ENCODE results near the gene AMPD2.

AMPD2 gene

DNA sequence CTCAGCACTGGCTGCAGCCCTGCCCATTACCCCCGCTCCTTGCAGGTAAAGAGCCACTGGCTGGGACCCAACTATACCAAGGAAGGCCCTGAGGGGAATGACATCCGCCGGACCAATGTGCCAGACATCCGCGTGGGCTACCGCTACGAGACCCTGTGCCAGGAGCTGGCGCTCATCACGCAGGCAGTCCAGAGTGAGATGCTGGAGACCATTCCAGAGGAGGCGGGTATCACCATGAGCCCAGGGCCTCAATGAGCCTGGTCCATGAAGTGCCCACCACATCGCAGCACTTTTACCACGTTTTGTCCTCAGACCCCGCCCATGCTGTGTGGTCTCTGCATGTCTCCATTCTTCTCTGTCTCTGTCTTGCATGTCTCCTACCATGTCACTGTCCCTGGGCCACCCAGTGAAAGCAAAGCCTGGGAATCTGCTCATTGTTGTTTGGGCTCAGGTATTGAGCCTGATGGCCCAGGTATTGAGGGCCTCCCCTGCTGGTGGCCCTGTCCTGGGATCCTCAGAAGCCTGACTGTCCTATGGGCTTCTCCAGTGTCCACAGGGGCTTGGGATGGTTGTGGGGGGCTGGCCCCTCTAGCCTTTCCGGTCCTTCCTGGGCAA, 11.4 kb downstream of the AMPD2 start:
- DNase-seq: no peak

DNA sequence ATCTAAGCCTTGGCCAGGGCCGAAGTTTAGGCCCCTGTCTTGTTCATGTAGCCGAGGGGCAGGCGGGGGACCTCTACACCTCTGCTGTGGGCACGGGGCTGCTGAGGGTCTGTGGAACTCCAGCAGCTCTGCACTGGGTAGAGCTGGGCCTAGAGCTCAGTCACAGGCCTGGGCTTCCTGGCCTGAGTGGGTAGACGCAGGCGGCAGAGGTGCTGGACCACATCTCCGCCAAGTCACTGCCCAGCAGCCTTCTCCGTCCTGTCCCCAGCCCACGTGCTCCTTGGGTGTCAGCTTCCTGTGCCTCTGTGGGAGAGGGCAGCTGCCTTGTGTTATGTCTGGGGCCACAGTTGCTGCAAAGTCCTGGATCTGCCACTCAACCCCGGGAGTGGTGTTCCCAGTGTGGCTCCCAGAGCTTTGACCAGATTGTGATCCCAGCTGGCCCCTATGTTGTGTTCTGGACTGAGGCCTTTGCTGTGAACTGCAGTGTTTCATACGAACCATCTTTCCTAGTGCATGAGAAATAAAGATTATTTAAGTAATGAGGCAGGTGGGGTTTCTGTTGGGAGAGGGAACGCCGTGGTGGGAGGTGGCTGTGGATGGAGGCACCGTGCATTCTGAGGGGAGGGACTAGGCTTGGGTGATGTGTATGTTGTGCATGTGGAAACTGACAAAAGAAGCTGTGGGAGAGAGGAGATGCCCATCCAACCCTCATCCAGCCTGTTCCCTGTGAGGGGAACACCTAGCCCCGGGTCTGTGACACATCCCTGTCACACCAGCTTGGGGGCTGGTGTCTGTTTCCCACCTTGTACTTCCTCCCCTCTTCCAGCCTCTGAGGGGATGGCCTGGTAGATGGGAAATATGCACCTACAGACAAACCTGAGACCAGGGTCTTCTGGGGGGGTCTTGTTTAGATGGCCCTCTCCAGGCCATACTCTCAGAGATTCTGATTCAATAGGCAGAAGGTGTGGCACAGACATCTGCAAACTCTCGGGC, 12.2 kb downstream of the AMPD2 start:
- no peak for DNase-seq

DNA sequence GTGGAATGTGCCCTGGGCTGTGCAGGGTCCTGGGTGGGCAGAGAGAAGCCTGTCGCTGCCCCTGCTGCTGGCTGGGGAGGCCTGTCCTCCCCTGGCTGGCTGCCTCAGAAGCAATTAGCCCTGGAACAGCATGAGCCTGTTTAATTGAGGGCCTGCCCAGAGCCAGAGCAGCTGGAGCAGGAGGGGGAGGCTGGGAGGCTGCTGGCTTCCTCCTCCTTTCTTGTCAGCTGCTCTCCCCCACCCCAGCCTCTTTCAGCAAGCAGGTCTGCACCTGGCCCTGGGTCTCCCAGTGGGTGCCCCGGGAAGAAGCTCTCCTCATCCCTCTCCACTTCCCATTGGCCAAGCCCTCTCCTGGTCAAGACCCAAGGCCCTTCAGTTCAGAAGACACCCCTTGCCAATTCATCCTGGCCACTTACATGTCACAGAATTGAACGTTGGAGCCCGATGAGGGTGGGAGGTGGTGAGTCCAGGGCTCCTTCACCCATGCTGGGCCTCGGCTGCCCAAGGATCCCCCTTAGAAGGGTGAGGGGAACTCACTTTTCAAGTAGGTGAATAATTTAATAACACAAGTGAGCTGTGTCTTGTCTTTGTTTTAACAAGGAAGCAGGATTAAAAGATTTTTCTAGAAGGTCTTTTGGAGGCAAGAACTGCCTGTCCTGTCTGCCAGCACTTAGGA, 13.2 kb downstream of the AMPD2 start:
- no peak for DNase-seq

DNA sequence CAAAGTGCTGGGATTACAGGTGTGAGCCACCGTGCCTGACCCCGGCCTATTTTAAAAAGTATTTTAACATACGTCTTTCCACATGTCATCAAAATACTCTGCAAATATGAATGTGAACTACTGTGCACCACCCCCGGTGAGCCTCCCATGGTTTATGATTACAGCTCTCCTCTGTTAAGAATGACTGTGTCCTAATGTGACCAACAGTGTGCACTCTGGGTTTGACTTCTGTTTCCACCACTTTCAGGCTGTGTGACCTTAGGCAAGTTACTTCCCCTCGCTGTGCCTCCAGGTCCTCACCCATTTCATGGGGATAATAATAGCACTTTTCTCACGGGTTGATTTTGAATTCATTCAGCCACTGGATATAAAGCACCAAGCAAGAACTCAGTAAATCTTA, 14.7 kb downstream of the AMPD2 start:
- DNase-seq: no peak

DNA sequence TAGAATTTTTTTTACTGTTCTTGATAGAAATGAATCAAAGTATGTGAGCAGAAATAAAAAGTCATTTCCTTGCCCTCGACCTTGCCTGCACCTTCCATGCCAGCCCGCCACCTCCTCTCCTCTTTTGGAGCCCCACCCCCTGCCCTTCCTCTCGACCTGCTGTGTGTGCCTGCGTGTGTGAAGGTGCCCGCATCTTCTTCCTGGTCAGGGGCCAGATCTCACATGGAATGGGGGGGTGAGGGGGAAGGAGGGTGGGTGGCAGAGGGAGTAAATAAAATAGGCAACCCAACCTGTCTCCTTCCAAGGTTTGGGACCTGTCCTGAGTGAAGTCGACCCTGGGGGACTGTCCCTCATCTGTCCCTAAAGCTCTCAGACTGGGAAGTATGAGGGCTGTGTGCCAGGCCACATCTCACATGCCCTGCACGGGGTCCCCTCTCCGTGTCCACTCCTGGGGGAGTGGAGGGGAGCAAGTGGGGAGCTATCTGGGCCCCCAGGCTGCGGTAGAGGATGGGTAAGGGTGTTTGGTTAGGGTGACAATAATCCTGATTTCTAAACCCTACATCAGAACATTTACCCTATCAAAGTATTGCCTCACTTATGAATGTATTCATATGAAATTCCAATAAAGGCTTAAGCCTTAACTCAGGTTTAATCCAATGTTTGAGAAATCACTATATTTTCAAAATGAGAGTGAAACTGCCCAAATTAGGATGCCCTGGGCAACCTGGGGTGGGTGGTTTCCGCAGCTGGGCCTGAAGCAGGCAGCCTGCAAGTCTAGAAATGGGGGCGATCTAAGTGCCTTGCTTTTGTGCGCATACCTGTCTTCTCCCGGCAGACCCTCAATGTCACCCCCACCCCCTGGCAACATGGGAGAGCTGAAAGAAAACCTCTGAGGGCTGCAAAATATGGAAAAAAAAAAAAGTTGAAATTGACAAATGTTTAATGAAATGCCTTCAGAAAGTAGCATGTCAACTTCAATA, 15.4 kb downstream of the AMPD2 start:
- DNase-seq: no peak

DNA sequence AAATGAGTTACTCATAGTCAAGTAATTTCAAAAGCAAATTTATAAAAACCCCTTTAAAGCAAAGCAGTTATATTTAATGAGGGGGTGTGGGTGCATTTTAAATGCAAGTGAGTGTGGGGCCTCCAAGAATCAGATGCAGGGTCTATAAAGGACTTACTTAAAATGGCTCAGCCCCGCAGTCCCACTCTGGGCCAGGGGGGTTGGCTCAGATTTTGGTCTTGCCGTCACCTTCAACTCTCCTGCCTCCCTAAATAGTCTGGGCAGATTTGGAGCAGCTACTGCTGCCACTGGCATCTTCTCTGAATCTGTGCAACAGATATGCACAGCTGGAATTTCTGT, 16.2 kb downstream of the AMPD2 start:
- DNase-seq: no peak

DNA sequence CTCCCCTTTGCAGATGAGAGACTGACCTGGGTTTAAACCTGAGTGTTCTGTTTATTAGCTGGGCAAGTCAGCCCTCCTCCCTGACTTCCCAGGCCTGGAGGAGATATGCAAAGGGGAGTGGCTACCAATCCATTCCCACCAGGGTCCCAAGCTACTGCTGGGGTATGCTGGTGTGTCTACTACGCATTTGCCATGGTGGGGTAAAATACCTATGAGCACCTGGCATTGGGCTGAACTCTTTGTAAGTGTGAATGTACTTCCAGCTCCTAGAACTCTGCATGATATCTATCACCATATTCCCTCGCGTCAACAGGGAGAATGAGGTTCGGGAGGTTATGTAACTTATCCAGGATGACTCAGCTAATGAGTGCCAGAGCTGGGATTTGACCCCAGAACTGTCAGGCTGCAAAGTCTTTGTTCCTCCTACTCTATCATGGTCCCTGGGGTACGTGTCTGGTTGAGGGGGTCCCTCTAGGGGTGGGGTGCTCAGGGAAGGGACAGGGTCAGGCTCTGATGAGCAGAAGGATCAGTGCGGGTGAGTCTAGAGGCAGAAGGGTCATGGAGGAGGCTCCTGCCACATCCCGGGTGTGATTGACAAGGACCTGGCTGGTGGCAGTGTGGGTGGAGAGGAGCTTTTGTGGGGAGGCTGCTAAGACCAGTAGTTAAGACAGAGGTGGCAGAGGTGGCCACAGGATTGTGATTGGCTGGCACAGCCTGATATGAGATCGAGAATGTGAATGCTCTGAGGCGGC, 16.7 kb downstream of the AMPD2 start:
- DNase-seq: no peak

DNA sequence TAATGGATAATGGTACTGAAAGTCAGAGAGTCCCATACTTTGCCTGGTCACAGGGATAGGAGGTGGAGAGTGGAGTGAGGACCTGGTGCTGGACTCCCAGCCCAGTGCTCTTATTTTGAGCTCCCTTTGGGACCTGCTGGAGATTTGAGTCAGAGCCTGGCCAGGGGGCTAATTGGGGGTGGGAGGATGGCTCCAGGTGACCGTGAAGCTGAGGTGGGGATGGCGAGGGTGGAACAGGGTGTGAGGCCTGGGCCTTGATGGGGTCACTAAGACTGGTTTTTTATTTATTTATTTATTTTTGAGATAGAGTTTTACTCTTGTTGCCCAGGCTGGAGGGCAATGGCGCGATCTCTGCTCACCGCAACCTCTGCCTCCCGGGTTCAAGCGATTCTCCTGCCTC, 17.8 kb downstream of the AMPD2 start:
- DNase-seq: no peak

DNA sequence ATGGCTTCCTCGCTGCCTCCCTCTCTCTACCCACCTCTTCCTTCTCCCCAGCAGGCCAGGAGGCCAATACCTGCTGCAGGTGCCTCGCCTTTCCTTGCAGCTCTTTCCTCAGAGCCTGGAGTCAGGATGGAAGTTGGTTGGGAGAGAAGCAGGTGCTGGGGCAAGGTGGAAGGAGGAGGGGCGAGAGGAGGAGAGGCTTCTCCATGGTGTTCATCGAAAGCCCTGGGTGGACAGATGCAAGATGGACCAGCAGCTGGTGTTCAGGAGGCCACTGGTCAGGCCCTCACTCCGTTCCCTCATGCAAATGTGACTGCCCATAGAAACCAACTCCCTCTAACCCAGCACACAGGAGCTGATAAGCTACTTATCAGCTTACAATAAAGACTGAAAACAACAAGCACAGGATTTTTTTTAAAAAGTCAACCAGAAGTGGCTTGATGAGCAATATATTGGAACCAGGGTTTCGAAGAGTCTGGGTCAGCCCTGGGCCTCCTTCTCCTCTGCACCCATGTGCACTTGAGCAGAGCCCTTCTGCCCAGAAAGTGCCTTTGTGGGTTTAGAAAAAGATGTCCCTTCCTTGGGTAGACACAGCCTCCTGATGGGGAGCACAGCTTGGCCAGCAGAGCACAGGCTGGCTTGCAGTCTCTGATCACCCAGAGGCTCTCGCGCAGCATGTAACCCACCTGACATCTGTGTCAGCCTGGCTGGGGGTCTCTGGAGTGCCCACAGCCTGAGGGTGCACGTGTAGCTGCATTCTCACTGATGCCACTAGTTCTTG, 19.6 kb downstream of the AMPD2 start:
- no peak for DNase-seq

DNA sequence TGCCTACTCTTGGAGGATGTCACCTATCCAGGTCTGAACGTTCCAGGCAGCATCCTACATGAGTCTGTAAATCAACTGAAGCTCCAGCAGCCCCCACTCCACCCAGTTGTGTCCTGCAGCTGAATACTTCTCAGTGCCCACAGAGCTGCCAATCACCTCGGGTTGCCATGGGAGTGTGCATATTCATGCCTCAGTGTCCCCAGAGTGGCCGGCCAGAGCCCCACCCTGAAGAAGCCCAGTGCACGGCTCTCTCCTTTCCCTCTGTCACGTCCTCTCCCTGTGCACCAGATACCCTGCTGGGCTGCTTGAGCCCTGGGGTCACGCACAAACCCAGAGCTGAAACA, 20.2 kb downstream of the AMPD2 start:
- no peak for DNase-seq

DNA sequence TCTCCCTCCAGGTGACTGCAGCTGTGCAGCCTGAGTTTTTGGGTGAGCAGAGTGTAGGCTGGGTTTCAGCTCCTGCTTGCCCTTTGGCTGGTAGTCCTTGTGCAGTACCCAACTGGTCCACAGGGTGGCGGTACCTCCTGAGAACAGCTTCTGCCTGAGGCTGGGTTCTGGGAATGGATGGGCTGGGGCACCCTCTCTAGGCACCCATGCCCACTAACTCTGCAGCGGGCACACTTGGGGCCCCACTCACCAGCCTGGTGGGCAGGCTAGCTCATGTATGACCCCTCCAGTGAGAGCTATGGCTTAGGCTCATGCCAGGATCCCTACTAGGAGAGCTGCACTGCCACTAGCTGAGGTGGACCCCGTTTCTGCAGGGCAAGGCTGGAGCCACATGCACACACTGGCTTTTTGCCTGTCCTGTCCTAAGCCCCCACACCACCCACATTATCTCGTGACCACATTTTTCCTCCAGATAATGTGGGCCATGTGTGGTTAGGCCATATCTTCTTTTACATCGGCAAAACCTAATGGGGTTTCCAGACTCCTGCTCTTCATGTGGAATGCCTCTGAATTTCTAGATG, 20.7 kb downstream of the AMPD2 start:
- peak; percentile 80 for DNase-seq

DNA sequence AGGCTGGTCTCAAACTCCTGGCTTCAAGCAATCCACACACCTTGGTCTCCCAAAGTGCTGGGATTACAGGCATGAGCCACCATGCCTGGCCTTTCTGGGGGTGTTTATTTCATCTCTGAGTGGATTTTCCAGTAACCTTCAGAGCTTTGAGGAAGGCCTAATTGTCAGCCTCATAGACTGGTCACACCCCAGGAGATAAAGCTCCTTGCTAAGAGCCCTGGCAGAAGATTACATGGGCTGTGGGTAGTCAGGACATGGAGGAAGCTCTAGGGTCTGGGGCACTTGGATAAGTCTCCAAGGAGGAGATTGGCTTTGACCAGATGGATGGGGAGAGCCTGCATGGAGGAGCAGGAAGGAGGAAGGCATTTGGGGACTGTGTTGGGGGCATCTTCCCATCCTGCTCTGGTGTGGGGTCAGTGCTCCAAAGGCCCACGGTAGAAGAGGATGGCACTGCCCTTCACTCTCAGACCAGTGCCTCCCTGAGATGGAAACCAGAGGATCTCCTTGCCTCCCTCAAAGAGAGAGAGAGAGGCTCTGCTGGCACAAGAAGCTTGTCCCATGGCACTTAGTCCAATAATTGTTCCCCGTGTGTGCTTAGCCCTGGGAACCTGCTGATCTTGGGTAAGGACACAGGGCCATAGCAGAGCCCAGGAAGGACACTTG, 21.6 kb downstream of the AMPD2 start:
- DNase-seq: no peak

DNA sequence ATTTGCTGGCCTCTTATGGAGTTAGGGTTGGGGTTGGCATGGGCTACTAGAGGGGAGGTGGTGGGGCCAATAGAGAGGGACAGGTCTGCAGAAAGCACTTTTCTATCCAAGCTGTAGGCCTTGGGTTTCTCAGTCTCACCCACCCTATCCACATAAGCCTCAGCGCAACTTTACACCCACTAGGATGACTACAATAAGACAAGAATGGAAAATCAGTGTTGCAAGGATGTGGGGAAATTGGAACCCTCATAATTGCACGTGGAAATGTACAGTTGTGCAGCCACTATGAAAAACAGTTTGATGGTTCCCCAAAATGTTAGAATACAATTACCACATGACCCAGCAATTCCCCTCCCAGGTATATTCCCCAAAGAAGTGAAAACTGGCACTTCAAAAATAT, 22.2 kb downstream of the AMPD2 start:
- DNase-seq: no peak

DNA sequence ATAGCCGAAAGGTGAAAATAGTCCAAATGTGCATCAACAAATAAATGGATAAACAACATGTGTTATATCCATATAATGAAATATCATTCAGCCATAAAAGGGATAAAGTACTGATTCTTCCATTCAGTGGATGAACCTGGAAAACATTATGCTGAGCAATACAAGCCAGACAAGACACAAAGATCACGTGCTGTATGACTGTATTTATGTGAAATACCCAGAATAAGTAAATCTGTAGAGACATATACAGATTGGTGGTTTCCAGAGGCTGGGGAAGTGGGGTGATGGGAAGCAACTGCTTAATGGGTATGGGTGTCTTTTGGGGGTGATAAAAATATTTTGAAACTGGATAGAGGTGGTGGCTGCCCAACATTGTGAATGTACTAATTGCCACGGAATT, 23.0 kb downstream of the AMPD2 start:
- DNase-seq: no peak

DNA sequence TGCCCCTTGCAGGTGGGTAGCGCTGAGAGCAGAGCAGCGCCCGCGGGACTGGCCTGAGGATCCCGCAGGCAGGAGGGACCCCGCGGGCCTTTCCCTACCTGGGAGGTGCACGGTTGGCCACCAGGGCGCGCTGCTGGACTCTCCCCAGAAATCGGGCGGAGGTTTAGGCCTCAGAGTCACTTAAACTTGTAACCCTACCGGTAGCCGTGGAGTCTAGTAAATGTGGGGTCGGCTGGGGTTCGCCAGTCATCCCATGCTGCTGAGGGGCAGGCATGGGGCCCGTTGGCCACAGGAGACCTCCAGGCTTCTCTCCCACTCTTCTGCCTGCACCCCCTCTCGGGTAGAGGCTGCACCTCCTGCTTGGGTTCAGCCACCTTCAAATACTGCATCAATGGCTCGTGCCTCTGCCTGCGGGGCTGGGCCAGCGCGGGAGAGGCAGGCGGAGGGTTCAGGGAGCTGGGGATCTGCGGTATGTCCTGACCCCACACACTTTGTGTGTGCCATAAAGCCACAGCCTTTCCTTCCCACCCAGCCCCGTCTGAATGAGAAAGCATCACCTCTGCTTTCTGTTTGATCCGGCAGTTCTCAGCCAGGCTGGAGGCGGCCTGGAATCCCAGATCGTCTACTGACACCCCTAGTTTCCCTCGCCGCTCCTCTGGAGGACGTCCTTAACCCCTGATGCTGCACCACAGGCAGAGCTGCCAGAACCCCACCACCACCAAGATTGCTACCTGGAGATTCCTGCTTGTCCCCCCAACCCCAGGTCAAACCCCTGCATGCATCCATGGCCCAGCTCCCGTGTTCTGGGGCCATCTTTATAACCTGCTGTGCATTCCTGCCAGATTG, 24.0 kb downstream of the AMPD2 start:
- peak; percentile 80 for DNase-seq

DNA sequence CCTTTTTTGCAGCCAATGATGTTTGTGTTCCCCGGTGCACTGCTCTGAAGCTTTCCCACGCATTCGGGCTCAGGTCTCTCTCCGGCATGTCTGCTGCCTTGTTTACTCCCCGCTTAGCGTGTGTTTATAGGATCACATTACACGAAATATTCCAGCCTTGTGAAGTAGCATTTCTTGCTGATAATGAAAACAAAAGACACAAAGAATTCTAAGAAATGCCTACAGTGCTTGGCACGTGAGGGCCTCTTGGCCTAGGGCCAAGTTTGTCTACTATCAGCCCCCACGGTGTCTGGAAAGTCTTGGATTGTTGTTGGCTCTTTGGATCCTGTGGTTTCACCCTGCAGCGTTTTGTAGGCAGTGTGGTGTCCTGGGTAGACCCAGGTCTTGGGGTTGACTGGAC, 25.0 kb downstream of the AMPD2 start:
- DNase-seq: no peak

DNA sequence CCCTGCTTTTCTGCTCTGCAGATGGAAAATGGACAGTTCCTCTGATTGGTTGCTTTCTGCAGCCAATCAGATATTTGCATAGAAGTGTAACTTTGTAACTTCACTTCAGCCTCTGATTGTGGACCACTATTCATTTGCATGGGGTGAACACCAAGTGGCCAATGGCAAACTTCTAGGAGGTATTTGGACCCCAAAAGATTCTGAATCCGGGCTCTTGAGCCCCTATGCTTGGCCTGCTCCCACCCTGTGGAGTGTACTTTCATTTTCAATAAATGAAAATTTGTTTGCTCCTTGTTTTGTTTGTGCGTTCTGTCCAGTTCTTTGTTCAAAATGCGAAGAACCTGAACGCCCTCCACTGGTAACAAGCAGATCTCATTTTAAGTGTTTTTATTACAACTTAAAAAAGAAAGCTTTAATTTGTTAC, 29.9 kb downstream of the AMPD2 start:
- DNase-seq: no peak

DNA sequence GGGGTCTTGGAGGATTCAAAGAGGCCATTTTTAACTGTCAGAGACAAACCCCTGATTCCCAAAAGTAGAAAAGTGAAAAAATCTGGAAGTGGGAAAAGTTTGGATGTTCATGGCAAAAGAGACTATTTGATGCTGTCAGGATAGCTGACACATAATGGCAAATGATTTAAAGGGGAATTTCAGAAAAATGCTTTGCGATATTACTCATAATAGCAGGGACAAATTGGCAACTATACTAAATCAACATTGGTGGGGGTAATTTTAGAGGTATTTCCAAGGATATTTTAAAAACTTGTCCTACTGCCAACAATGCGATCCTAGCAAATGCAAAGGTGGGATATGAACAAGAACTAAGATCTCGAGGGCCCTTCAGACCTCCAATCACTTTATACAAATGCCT, 31.0 kb downstream of the AMPD2 start:
- no peak for DNase-seq

DNA sequence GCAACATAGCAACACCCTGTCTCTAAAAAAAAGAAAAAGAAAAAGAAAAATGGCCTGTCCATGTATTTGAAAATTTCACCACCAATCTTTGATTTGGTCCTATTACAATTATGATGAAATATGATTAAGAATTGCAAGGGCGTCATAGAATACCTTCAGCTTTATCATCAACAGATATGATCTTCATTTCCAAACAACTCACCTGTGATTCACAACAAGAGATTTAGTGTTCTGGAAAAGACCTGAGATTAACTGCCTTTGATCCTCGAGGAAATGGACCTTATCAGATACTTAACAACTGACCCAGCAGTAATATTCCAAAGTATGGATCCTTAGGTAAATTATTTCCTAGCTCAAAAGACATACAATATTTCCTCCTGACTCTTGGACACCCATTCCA, 32.8 kb downstream of the AMPD2 start:
- DNase-seq: no peak
